OCI-LY3 (cell line): ENCODE data around the gene TASOR.

Experiments used
- EZH2phosphoT487 ChIP-seq: fragments of 200-600 bp; shearing (Covaris generic); IDR thresholded peaks from 2 replicates; pipeline ENCODE4 v1.6.1; 2018; ENCODE audit warnings: antibody characterized with exemption, mixed run types, low read depth
- TF ChIP-seq, protein P1 (sequence below): fragments of 200-600, 300-600 bp; sonication (generic); IDR thresholded peaks from 2 replicates; pipeline ENCODE4 v1.5.1; 2014; ENCODE audit warnings: antibody characterized with exemption, low read length, low read depth

GRCh38 chr3:56673781-56674457 lies 9.1 kb downstream of the TASOR start:
- TF ChIP-seq, protein P1, sequence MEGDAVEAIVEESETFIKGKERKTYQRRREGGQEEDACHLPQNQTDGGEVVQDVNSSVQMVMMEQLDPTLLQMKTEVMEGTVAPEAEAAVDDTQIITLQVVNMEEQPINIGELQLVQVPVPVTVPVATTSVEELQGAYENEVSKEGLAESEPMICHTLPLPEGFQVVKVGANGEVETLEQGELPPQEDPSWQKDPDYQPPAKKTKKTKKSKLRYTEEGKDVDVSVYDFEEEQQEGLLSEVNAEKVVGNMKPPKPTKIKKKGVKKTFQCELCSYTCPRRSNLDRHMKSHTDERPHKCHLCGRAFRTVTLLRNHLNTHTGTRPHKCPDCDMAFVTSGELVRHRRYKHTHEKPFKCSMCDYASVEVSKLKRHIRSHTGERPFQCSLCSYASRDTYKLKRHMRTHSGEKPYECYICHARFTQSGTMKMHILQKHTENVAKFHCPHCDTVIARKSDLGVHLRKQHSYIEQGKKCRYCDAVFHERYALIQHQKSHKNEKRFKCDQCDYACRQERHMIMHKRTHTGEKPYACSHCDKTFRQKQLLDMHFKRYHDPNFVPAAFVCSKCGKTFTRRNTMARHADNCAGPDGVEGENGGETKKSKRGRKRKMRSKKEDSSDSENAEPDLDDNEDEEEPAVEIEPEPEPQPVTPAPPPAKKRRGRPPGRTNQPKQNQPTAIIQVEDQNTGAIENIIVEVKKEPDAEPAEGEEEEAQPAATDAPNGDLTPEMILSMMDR, result no peak
- TF ChIP-seq EZH2phosphoT487, result no peak
